Progenitor cell of endocrine pancreas (in vitro differentiated cells): ENCODE measurements around the gene SEPTIN6. TPM values are rescaled to one million over a fixed set of nuclear protein-coding genes. Genes with fewer than 3 reads are reported as not detected.
A peak's percentile ranks its signal among the peaks of the same experiment; 100 is the strongest.

ENCODE experiments used
- DNase-seq: peaks from one replicate; pipeline ENCODE4 v3.0.0; 2021; ENCODE audit warnings: low spot score; ENCODE audit not compliant: unreplicated experiment
- H3K27ac Mint-ChIP-seq: 2 replicates; pipeline ENCODE4 v1.8.0; 2021; ENCODE audit warnings: mild to moderate bottlenecking, moderate library complexity, mixed read lengths
- H3K27me3 Mint-ChIP-seq: 2 replicates; pipeline ENCODE4 v1.8.0; 2021; ENCODE audit warnings: mixed read lengths
- H3K36me3 Mint-ChIP-seq: 2 replicates; pipeline ENCODE4 v1.8.0; 2022; ENCODE audit warnings: mixed read lengths; ENCODE audit not compliant: insufficient read depth
- H3K4me1 Mint-ChIP-seq: 2 replicates; pipeline ENCODE4 v1.8.0; 2021; ENCODE audit warnings: low read depth, mixed read lengths
- H3K4me3 Mint-ChIP-seq: 2 replicates; pipeline ENCODE4 v1.8.0; 2021; ENCODE audit warnings: low read depth, mild to moderate bottlenecking, moderate library complexity, mixed read lengths
- H3K9me3 Mint-ChIP-seq: 2 replicates; pipeline ENCODE4 v1.8.0; 2021; ENCODE audit warnings: low read depth, mixed read lengths
- CTCF ChIP-seq: fragments of 200-600 bp; sonication (generic); IDR thresholded peaks from one replicate; pipeline ENCODE4 v1.5.0; 2021; ENCODE audit warnings: antibody characterized with exemption, mild to moderate bottlenecking; ENCODE audit not compliant: unreplicated experiment
- total RNA-seq: library from RNA; stranded (reverse); gene quantifications from 2 replicates; pipeline ENCODE4 v1.2.1, GENCODE V29; 2021

The SEPTIN6 gene
- total RNA-seq, 1 donor from 2014 or later = 37.1 TPM

- Mint-ChIP-seq H3K4me1 (peaks cover 9% of the 10 kb centered on the region), H3K9me3 (peaks cover 16% of the 10 kb centered on the region), H3K36me3 (no peaks in the 10 kb centered on the region), H3K27me3 (peaks cover 18% of the 10 kb centered on the region), H3K4me3 (no peak overlapping the region), H3K27ac (no peak overlapping the region)
- no peak for DNase-seq
- TF ChIP-seq CTCF = no peak
These were observed 2.6 kb upstream of the SEPTIN6 start for GRCh38 chrX:119695535-119696050.

DNA sequence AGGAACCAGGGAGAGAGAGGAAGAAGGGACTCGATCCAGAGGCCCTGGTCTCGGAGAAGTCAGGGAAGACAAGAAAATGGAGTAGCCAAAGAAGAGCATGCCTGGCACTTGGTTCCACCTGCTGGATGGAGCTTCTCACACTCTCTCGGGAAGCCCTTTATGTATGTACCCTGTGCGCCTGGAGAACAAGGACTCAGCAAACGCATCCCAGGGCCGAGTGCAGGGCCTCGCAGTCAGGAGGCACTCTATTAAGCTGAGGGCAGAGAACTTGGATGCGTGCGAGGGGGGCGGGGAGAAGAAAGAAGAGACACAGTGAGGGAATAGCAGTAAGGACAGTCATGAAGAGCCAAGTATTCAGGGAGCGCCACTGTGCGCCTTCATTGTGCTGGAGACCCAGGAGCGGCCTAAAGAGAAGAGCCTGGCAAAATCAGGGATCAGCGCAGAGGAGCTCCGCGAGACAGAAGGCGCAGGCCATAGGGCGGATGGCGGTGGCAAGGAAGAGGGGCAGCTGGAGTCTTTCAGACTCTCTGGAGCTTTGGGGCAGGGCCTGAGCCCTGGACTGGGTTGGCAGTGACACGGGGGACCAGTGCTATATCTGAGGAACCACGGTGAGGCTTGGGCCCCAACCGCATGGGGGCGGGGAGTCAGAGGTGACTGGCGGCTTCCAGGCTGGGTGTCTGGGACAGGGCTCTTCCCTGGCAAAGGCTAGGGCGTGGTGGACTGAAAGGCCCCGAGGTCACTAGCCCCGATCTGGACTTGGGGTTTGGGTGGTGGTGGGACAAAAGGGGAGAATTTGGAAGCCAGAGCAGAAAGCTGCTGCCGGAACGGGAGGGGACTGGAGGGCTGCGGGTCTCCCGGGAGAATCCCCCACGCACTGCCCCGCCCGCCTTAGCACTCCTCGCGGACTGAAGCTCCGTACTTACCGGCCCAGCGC, 1.9 kb upstream of the SEPTIN6 start:
- Mint-ChIP-seq H3K4me3 (no peak overlapping the region), H3K9me3 (peaks cover 16% of the 10 kb centered on the region), H3K4me1 (peaks cover 9% of the 10 kb centered on the region), H3K27ac (no peak overlapping the region), H3K36me3 (no peaks in the 10 kb centered on the region), H3K27me3 (peaks cover 18% of the 10 kb centered on the region)
- DNase-seq = no peak
- no peak for TF ChIP-seq CTCF

DNA sequence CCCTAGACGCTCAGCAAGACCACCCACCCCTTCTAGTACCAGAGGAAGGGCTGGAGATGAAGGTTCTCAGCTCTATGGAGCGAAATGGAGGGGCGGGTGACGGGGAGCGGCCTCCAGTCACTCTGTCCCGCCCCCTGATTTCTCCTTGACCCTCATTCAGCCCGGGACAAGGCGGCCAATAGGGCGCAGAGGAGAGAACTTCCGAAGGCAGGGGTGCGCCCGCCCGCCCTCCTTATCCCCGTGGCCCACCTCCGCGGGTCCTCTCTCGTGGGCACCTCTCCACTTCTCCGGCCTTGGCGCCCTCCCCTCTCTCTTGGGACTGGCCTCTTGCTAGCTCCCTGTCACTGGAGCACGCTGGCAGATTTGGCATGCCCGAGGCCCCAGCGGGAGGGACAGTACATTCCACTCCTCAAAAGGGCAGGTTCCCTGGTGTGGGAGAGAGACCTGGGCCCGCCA, 1.1 kb upstream of the SEPTIN6 start:
- H3K27me3 Mint-ChIP-seq = peaks cover 18% of the 10 kb centered on the region
- H3K36me3 Mint-ChIP-seq = no peaks in the 10 kb centered on the region
- no peak for DNase-seq
- peaks cover 16% of the 10 kb centered on the region for H3K9me3 Mint-ChIP-seq
- H3K4me3 Mint-ChIP-seq = peak overlapping the region; percentile 95
- no peak for TF ChIP-seq CTCF
- H3K27ac Mint-ChIP-seq = no peak overlapping the region
- peaks cover 9% of the 10 kb centered on the region for H3K4me1 Mint-ChIP-seq

DNA sequence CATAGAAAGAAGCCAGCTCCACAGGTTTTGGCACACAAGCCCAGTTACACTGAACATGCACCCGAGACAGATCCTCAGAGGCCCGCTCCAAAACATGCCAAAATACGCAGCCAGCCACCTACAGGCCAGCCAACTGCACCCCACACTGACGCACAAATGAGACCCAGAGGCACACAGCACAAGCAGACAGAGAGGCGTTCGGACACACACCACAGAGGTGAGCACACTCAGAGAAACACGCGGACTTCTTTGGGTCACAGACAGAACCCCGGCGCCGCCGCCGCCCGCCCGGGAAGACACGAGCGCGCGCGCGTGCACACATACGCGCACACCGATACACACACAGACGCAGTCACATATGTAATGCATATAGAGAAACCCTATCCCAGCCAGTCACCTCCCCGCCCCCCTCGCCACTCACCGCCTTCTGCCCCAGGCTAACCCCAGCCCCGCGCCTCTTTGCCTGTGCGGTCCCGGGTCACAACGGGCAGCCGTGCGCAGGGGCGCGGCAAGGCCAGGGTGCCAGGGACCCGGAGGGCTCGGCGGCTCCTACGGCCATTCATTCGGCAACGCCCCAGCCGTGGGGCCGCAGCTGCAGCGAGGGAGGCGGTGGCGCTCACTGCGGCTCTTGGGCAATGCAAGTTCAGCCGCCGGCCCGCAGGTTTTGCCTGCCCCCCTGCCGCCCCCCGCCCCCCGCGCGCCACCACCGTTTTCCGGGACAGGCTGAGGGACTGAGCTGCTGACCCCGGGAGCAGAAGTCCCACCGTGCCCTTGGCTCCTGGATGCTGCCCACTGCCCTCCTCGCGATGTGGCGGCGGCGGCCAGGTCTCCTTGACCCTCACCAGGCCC, 553 bp downstream of the SEPTIN6 start:
- Mint-ChIP-seq H3K27me3 (peaks cover 18% of the 10 kb centered on the region), H3K36me3 (no peaks in the 10 kb centered on the region), H3K9me3 (peaks cover 6% of the 10 kb centered on the region)

More for the DNA sequence above, 553 bp downstream of the SEPTIN6 start:
- peaks cover 9% of the 10 kb centered on the region for H3K4me1 Mint-ChIP-seq
- peak overlapping the region; percentile 95 for H3K4me3 Mint-ChIP-seq
- DNase-seq = peak; percentile 17
- peak overlapping the region; percentile 84 for H3K27ac Mint-ChIP-seq
- peak; percentile 16 for TF ChIP-seq CTCF
